HepG2 (cell line): ENCODE data around the gene SERPINA9. TPM values are rescaled to one million over a fixed set of nuclear protein-coding genes. Genes with fewer than 3 reads are reported as not detected.
A peak's percentile ranks its signal among the peaks of the same experiment; 100 is the strongest.

Source experiments
- ATAC-seq: fragments of 200-7000 bp; cut with Tn5 transposase; 3 replicates; pipeline ENCODE4 v1.9.1; 2020; ENCODE audit warnings: mild to moderate bottlenecking, moderate library complexity
- BruUV-seq: library from RNA; stranded (reverse); fragments of 400-500 nt; replicated peaks from 2 replicates; lab custom pipeline; 2021; lab: Mats Ljungman, UMichigan
- CTCF ChIA-PET: fragments of 300-600 bp; formaldehyde crosslinking; extraction: SDS; loops from one replicate; lab custom pipeline; 2021; ENCODE audit warnings: low total read pairs, inconsistent platforms, low intra/inter-chr PET ratio; lab: Yijun Ruan, JAX
- POLR2A ChIA-PET: fragments of 350-600 bp; sonication (Branson Sonifier 250); formaldehyde crosslinking; loops from one replicate; lab custom pipeline; 2020; ENCODE audit warnings: antibody characterized with exemption, inconsistent platforms; lab: Yijun Ruan, JAX
- DNase-seq: peaks from one replicate; pipeline ENCODE4 v3.0.0-alpha.2; 2015; ENCODE audit warnings: low spot score
- FAIRE-seq: peaks from 3 replicates; lab custom pipeline; 2011; peaks lifted over from hg19 to GRCh38; lab: Jason Lieb, UNC
- H2AFZ ChIP-seq: one replicate; pipeline ENCODE4 v1.6.1; 2011; ENCODE audit warnings: low read length, inconsistent platforms
- H3K27ac ChIP-seq: fragments of 300-600 bp; 3 replicates; pipeline ENCODE4 v1.8.0; 2011; ENCODE audit warnings: mixed run types, mild to moderate bottlenecking, mixed read lengths, low read length, inconsistent platforms; ENCODE audit not compliant: insufficient read depth; ENCODE audit errors: extremely low read length
- H3K27me3 ChIP-seq, 2 experiments: fragments of 200-600 bp in 1 of 2; 2 replicates in 1 of 2; 3 replicates in 1 of 2; pipeline versions ENCODE4 v1.6.0 to v1.8.0; 2011; ENCODE audit warnings: low read length in 2 of 2, mild to moderate bottlenecking in 2 of 2, moderate library complexity in 2 of 2, inconsistent platforms in 1 of 2; ENCODE audit not compliant: insufficient read depth in 2 of 2, control insufficient read depth in 1 of 2
- H3K36me3 ChIP-seq, 2 experiments: fragments of 200-600 bp in 1 of 2; replicated peaks in 1 of 2; 2 replicates in 1 of 2; 3 replicates in 1 of 2; pipeline versions ENCODE4 v1.5.1 to v1.8.0; 2011; ENCODE audit warnings: low read length in 2 of 2, inconsistent platforms in 1 of 2; ENCODE audit not compliant: insufficient read depth in 2 of 2, control insufficient read depth in 1 of 2
- H3K4me1 ChIP-seq: 2 replicates; pipeline ENCODE4 v1.5.1; 2012; ENCODE audit warnings: low read length, inconsistent platforms; ENCODE audit not compliant: insufficient read depth
- H3K4me2 ChIP-seq: 2 replicates; pipeline ENCODE4 v1.6.0; 2011; ENCODE audit warnings: low read depth, low read length, inconsistent platforms
- H3K4me3 ChIP-seq, 3 experiments: fragments of 200-600 bp in 1 of 3; sonication (generic), shearing (Covaris generic) in 1 of 3; replicated peaks in 1 of 3; 2 replicates each; pipeline ENCODE4 v1.5.1; 2011 to 2016; ENCODE audit warnings: low read length in 3 of 3, inconsistent platforms in 2 of 3, low read depth in 2 of 3, mild to moderate bottlenecking in 2 of 3, control low read depth in 1 of 3, mixed read lengths in 1 of 3; ENCODE audit not compliant: insufficient read depth in 1 of 3
- H3K79me2 ChIP-seq: one replicate; pipeline ENCODE4 v1.6.1; 2011; ENCODE audit warnings: low read length, inconsistent platforms; ENCODE audit not compliant: insufficient read depth
- H3K9ac ChIP-seq: 2 replicates; pipeline ENCODE4 v1.6.0; 2011; ENCODE audit warnings: mild to moderate bottlenecking, low read depth, low read length, inconsistent platforms; ENCODE audit not compliant: insufficient read depth
- H3K9me3 ChIP-seq: 2 replicates; pipeline ENCODE4 v1.5.1; 2012; ENCODE audit warnings: mild to moderate bottlenecking, low read length
- H4K20me1 ChIP-seq: 2 replicates; pipeline ENCODE4 v1.6.0; 2011; ENCODE audit warnings: inconsistent platforms, mild to moderate bottlenecking, low read length, moderate library complexity; ENCODE audit not compliant: insufficient read depth
- GFI1 ChIP-seq: sonication (generic); formaldehyde crosslinking; IDR thresholded peaks from 2 replicates; pipeline ENCODE4 v1.5.0; 2020; ENCODE audit warnings: missing genetic modification reagents, mild to moderate bottlenecking, borderline replicate concordance
- MTF2 ChIP-seq: sonication (generic); formaldehyde crosslinking; IDR thresholded peaks from 2 replicates; pipeline ENCODE4 v1.5.0; 2020; ENCODE audit warnings: missing genetic modification reagents, borderline replicate concordance
- NCOR1 ChIP-seq: fragments of 200-600 bp; sonication (generic); IDR thresholded peaks from 2 replicates; pipeline ENCODE4 v1.7.0; 2017; ENCODE audit warnings: antibody characterized with exemption, low read length, borderline replicate concordance
- SMARCC2 ChIP-seq: fragments of 450-650 bp; IDR thresholded peaks from 2 replicates; pipeline ENCODE4 v1.6.1; 2017; ENCODE audit warnings: antibody characterized with exemption, mild to moderate bottlenecking
- STAT5B ChIP-seq: sonication (generic); formaldehyde crosslinking; IDR thresholded peaks from 2 replicates; pipeline ENCODE4 v1.4.0; 2020; ENCODE audit warnings: missing genetic modification reagents
- ZKSCAN8 ChIP-seq: IDR thresholded peaks from 2 replicates; pipeline ENCODE4 v1.6.1; 2016; ENCODE audit warnings: borderline replicate concordance, missing genetic modification reagents, missing compliant biosample characterization
- ZNF17 ChIP-seq: sonication (generic); formaldehyde crosslinking; IDR thresholded peaks from 2 replicates; pipeline ENCODE4 v1.5.0; 2020; ENCODE audit warnings: mild to moderate bottlenecking, missing genetic modification reagents
- ZNF234 ChIP-seq: sonication (generic); formaldehyde crosslinking; conservative IDR thresholded peaks from 2 replicates; pipeline ENCODE4 v1.5.1; 2020; ENCODE audit warnings: mild to moderate bottlenecking, missing genetic modification reagents
- ZNF501 ChIP-seq: sonication (generic); formaldehyde crosslinking; IDR thresholded peaks from 2 replicates; pipeline ENCODE4 v1.5.1; 2020; ENCODE audit warnings: mild to moderate bottlenecking, moderate library complexity, missing genetic modification reagents
- ZNF569 ChIP-seq: sonication (generic); formaldehyde crosslinking; IDR thresholded peaks from 2 replicates; pipeline ENCODE4 v1.5.0; 2020; ENCODE audit warnings: mild to moderate bottlenecking, missing genetic modification reagents, moderate library complexity, borderline replicate concordance
- WGBS: methylation state at CpG from one replicate; pipeline ENCODE4 v1.1.6; 2017; ENCODE audit warnings: low lambda C conversion rate; 5-methylcytosine and 5-hydroxymethylcytosine counted together
- in situ Hi-C: cut with HindIII; loops from 2 replicates; pipeline ENCODE4 v1.10.0; 2017; ENCODE audit warnings: low pct_unique_long_range_greater_than_20kb; ENCODE audit not compliant: extremely low pct_ligation_motif_present
- intact Hi-C: fragments of 100-400 bp; cut with micrococcal nuclease; formaldehyde crosslinking; loops from one replicate; pipeline ENCODE4 v1.10.0; 2022; ENCODE audit not compliant: unreplicated experiment
- polyA plus RNA-seq, 8 experiments: library from polyadenylated mRNA; depleted of rRNA in 3 of 8; stranded (reverse) in 7 of 8; unstranded in 1 of 8; fragments of >200 nt; fragmentation: Illumina TruSeq in 4 of 8; extraction: Trizol in 4 of 8; gene quantifications; 2 replicates each; pipeline versions ENCODE4 v1.2.1 to v1.2.3, GENCODE V29; 2011 to 2016; ENCODE audit warnings: low read depth in 4 of 8, missing spikeins in 1 of 8, mixed read lengths in 1 of 8; ENCODE audit not compliant: insufficient read depth in 1 of 8
- total RNA-seq, 5 experiments: library from RNA; depleted of rRNA; stranded (reverse); fragments of >200 nt; fragmentation: Illumina TruSeq; extraction: Trizol; gene quantifications; 2 replicates each; pipeline ENCODE4 v1.2.3, GENCODE V29; 2016; ENCODE audit warnings: low read depth in 1 of 5
- TF ChIP-seq, protein P1 (sequence below): sonication (generic); formaldehyde crosslinking; IDR thresholded peaks from 2 replicates; pipeline ENCODE4 v1.5.0; 2020; ENCODE audit warnings: mild to moderate bottlenecking, missing genetic modification reagents, moderate library complexity
- TF ChIP-seq, protein P2 (sequence below): sonication (generic); formaldehyde crosslinking; IDR thresholded peaks from 2 replicates; pipeline ENCODE4 v1.5.0; 2020; ENCODE audit warnings: missing genetic modification reagents
- TF ChIP-seq, protein P3 (sequence below): sonication (generic); formaldehyde crosslinking; IDR thresholded peaks from 2 replicates; pipeline ENCODE4 v1.4.0; 2020; ENCODE audit warnings: missing genetic modification reagents, low read depth, mild to moderate bottlenecking, borderline replicate concordance
- TF ChIP-seq, protein P4 (sequence below): IDR thresholded peaks from 2 replicates; pipeline ENCODE4 v1.6.1; 2012; ENCODE audit warnings: low read depth, low read length, improper control_type of control experiment

Gene SERPINA9
- total and polyA plus RNA-seq, 2 of the 13 experiments (the other 11 are each of a cell fraction or from before 2014, with no cell fraction given), result 0.21 TPM; not detected in 1

DNA sequence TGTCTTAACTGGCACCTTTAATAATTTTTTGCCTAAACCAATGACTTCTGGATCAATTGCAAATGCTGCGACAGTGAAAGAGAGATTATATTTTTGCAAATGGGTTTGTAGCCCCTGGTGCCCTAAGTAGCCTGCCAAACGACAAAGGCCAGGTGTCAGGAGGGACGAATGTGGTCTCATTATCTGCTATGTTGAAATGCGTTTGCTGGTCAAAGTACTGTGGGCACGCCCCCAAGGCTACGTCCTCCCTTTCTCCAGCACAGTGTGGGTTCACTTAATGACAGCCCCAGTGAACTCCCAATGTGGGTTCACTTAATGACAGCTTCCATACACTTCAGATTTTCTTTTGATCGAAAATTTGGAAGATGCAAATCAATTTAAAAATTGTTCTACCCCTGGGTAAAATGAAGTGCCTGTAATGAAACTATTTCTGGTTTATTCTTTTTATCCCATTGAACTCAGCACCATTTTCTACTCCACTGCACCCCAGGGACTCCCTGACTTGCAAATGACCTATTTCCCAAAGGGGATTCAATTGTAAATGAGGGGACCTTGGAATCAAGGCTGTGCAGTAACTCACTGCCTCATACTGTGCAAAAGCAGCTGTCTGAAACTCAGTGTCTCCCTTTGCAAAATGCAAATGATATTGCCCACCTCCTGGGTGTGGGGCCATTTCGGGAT is 24.8 kb downstream of the SERPINA9 start:
- ATAC-seq (peak; percentile 83), FAIRE-seq (peak; percentile 70), DNase-seq (peak; percentile 85)
- Histone ChIP-seq H3K79me2 (peaks cover 52% of the 10 kb centered on the region), H4K20me1 (no peaks in the 10 kb centered on the region), H3K4me2 (peak overlapping the region; percentile 93), H3K4me3 (peak overlapping the region; percentile 63 to 79 (median 73)), H3K9ac (peak overlapping the region; percentile 99), H2AFZ (no peak overlapping the region), H3K27me3 (no peaks in the 10 kb centered on the region; a peak in 1 of 5 replicates), H3K27ac (peak overlapping the region; percentile 99), H3K36me3 (peaks cover 0 to 16% of the 10 kb centered on the region in 2 experiments), H3K4me1 (peaks cover 95% of the 10 kb centered on the region), H3K9me3 (no peaks in the 10 kb centered on the region)
- no TSS peak for BruUV-seq
- intact Hi-C loops, result no loop called here
- under 1% methylated on average over 8 of the region's 8 CpGs for WGBS
- ChIA-PET CTCF (interaction anchor here (0.6 kb wide), 1 partner anchor 14 kb away, joined by 3 read pairs; no protein-coding TSS in a partner anchor), POLR2A (interaction anchor here (0.9 to 2.3 kb wide), 13 partner anchors 10 to 148 kb away, joined by 3 to 15 read pairs (median 6); no protein-coding TSS in a partner anchor)
- in situ Hi-C loops, result no loop called here
- TF ChIP-seq, protein P1, sequence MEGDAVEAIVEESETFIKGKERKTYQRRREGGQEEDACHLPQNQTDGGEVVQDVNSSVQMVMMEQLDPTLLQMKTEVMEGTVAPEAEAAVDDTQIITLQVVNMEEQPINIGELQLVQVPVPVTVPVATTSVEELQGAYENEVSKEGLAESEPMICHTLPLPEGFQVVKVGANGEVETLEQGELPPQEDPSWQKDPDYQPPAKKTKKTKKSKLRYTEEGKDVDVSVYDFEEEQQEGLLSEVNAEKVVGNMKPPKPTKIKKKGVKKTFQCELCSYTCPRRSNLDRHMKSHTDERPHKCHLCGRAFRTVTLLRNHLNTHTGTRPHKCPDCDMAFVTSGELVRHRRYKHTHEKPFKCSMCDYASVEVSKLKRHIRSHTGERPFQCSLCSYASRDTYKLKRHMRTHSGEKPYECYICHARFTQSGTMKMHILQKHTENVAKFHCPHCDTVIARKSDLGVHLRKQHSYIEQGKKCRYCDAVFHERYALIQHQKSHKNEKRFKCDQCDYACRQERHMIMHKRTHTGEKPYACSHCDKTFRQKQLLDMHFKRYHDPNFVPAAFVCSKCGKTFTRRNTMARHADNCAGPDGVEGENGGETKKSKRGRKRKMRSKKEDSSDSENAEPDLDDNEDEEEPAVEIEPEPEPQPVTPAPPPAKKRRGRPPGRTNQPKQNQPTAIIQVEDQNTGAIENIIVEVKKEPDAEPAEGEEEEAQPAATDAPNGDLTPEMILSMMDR, result 0 out of 2 replicates have a peak, but pooled peaks have one; percentile 14
- TF ChIP-seq MTF2 (CRISPR knock-in tag) (no peak), ZNF17 (CRISPR knock-in tag) (no peak), ZKSCAN8 (CRISPR knock-in tag) (no peak), GFI1 (CRISPR knock-in tag) (peak; percentile 34; the same call in 1 of the 2 replicates), STAT5B (CRISPR knock-in tag) (no peak), ZNF501 (CRISPR knock-in tag) (peak; percentile 55; the same call in 1 of the 2 replicates), ZNF569 (no peak), SMARCC2 (no peak), ZNF234 (CRISPR knock-in tag) (no peak), NCOR1 (peak; percentile 64; the same call in 1 of the 2 replicates)
- TF ChIP-seq, protein P2, sequence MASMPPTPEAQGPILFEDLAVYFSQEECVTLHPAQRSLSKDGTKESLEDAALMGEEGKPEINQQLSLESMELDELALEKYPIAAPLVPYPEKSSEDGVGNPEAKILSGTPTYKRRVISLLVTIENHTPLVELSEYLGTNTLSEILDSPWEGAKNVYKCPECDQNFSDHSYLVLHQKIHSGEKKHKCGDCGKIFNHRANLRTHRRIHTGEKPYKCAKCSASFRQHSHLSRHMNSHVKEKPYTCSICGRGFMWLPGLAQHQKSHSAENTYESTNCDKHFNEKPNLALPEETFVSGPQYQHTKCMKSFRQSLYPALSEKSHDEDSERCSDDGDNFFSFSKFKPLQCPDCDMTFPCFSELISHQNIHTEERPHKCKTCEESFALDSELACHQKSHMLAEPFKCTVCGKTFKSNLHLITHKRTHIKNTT (CRISPR knock-in tag), result no peak
- TF ChIP-seq, protein P3, sequence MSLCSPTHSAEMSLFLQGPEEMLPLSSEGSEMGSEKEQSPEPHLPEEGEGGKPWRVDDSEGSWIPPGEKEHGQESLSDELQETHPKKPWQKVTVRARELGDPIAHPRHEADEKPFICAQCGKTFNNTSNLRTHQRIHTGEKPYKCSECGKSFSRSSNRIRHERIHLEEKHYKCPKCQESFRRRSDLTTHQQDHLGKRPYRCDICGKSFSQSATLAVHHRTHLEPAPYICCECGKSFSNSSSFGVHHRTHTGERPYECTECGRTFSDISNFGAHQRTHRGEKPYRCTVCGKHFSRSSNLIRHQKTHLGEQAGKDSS (CRISPR knock-in tag), result no peak
- TF ChIP-seq, protein P4, sequence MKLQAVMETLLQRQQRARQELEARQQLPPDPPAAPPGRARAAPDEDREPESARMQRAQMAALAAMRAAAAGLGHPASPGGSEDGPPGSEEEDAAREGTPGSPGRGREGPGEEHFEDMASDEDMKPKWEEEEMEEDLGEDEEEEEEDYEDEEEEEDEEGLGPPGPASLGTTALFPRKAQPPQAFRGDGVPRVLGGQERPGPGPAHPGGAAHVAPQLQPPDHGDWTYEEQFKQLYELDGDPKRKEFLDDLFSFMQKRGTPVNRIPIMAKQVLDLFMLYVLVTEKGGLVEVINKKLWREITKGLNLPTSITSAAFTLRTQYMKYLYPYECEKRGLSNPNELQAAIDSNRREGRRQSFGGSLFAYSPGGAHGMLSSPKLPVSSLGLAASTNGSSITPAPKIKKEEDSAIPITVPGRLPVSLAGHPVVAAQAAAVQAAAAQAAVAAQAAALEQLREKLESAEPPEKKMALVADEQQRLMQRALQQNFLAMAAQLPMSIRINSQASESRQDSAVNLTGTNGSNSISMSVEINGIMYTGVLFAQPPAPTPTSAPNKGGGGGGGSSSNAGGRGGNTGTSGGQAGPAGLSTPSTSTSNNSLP, result no peak
